GM19324 (cell line): Measurements from ENCODE around the gene SRRM2.

Source experiments
- ATAC-seq: cut with Tn5 transposase; IDR thresholded peaks from one replicate; pipeline ENCODE4 v1.9.1; 2021; ENCODE audit warnings: mild to moderate bottlenecking, moderate library complexity; ENCODE audit not compliant: unreplicated experiment, low FRiP score

The SRRM2 gene

DNA sequence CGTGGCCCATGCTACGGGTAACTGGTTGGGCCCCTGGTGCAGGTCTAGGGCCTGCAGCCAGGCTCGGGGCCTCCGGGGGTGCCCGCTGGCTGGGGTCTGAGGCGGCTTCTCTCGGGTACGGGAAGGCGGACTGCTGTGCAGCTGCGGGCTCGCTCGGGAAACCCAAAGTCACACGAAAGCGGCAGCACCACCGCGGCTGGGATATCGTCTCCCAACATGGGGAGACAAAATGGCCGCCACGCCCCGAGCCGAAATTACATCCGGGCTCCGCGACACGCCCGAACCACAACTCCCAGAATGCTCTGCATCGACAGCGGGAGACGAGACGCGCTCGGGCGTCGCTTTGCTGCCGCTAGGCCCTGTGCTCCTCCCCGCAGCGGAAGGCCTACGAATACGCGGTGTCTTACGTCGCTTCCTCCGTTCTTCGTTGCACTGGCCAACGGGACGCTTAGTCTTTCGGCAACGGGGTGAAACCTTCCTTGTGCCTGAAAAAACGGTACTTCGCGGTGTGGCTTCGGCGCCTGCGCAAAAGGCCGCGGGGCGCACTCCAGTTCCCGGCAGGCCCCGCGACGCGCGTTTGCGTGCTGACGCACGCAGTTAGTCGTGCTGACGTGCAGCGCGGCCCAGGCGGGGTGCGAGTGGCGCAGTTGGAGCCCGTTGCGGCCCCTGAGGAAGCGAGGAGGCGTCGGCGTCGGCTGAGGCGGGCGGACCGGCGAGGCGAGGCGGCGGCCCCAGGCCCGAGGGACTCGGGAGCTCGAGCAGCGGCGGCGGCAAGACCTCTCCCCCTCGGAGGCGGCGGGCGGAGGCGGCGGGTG lies at the start of gene SRRM2:
Gene SRRM2 (plus strand): TSS at position 604 of the 815 bp plus-strand sequence. CDS start 3,727 bp downstream, outside the sequence.
- peak; percentile 87 for ATAC-seq

DNA sequence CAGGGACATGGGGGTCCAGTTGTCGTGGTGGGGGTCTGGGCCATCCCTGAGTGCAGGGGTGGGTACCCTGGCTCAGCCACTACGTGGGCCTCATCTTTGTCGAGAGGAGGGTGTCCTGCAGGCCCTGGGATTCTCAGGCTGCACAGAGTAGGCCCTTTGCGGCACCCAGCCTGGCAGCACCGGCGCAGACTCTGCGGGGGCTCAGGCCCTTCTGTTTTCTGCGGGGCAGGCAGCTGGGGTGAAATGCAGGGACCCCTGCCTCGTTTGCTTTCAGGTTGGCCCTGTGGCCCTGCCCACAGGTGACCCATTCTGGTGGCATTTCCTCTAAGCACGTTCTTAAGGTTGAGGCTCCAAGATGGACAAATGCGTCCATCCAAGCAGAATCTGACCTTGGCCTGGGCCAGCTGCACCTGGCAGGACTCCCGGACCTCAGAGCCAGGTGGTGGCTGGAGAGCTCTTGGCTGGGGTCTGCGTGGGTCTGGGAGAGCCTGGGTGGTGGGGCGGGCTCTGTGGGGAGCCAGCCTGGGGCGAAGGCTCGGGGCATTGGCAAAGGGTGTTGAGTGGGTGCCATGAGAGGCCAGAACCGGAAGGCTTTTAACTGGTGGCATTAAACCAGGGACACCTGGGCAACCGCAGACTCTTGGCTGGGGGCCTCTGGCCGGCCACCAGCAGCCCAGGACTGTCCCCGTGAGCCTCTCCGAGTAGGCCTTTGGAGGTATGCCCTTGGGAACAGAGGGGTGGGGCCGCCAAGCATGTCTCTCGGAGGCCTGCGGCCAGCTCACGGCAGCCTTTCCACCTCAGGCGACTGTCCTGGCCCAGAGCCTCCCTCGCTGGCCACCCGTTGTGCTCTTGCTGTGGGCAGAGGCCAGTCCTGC lies 49.3 kb upstream of the SRRM2 start:
- ATAC-seq: no peak

DNA sequence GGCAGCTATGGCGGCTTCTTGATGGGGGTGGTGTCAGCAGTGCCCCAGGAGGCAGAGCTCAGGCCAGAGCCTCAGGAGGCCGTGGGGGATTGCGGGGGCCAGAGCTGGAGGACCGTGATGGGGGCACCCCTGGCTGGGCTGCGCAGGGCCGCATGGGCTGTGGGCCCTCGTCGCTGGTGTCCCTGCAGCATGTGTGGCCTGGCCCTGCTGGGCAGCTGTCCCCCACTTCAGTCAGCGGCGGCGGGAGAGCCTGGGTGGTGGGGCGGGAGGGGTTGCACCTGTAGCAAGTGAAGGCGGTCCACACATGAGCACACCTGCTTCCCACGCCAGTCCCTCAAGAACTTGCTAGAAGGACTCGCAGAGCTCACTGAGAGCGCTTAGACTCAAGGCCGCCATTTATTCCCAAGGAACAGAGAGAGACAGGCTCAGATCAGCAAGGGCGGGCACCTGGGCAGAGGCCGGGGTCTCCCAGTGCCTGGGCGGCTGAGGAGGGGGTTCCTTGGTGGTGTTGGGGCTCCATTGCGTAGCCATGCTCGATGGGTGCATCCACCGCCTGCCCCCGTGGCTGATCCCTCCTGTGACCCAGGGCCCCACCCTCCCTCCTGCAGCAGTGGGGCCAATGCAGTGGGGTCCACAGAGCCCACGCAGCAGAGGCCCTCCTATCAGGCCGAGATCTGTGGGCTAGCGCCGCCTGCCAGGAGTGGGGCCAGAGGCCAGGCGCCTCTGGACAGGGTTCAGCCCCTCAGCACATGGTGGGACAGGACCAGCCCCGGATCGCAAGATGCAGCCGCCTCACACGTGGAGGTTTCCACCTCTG lies 48.1 kb upstream of the SRRM2 start:
- no peak for ATAC-seq

DNA sequence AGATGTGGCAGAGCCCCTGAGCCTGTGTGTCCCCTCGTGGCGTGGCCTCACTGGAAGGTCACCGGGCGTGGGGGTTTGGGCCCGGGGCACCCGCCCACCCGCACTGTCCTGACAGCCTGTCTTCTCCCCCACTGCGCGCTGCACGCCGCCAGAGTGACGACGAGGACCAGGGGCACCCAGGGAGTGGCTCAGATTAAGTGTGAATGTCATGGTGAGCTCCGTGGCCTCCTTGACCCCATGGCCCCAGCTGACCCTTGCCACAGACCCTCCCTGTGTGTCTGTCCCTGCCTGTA lies 47.5 kb upstream of the SRRM2 start:
- ATAC-seq: no peak

DNA sequence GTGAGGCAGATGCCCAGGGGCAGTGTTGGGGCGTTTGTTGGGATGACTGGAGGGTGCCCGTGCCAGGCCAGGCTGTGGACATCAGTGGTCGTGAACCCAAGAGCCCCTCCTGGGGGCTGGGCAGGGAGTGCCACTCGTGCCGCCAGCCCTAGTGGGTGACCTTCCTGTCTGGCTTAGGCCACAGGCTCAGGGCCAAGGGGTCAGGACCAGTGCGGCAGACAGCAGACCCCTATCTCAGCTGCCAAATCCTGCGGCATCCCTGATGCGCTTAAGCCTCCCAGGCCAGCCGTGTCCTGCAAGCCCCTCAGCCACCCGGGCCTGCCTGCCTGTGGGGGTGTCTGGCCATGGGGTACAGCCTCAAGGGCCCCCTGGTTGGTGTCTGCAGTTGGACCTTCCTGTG lies 47.1 kb upstream of the SRRM2 start:
- ATAC-seq: no peak

DNA sequence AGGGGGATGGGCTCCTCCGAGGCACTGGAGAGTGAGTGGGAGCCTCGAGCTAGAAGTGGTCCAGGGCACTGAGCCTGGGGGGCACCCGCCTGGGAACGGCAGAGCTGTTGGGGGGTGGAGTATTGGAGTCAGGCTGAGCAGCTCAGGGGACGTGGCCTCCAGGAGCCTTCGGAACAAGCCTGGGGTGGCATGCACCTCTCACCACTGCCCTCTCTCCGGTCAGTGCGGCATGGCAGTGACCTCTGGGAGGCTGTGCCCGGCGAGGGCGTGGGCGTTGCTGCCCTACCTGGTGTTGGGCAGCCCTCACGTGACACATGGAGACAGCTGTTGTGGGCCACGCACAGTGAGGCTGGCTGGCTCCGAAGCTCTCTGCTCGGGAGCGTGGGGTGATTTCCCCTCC lies 46.4 kb upstream of the SRRM2 start:
- no peak for ATAC-seq

DNA sequence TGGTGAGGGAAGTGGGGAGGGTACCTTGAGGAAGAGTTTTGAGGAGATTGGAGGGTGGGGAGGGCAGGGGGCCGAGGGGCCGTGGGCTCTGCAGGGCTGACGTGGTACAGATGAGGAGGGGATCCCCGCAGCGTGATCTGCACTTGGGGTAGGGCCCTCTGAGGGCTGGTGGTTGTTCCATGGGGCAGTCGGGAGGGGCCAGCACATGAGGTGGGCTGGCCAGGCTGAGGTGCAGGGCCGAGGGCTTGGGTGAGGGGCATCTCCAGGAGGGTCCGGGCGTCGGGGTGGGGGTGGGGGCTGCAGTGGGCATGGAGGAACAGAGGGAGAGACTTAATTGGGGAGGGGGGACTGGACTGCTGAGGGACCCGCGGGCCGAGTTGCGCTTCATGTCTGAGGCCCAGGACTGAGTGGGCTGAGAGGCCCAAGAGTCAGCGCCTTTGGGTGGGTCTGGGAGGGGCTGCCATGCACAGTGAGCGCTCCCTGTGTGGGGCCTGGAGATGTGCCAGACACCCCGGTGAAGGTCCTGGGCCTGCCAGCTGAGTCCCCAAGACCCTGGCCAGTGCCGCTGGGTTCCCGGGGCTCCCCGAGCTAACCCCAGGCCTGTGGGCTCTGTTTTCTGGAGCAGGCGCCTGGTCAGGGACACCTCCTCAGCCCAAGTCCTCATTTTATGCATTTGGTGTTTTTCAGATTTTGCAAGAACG lies 45.7 kb upstream of the SRRM2 start:
- no peak for ATAC-seq

DNA sequence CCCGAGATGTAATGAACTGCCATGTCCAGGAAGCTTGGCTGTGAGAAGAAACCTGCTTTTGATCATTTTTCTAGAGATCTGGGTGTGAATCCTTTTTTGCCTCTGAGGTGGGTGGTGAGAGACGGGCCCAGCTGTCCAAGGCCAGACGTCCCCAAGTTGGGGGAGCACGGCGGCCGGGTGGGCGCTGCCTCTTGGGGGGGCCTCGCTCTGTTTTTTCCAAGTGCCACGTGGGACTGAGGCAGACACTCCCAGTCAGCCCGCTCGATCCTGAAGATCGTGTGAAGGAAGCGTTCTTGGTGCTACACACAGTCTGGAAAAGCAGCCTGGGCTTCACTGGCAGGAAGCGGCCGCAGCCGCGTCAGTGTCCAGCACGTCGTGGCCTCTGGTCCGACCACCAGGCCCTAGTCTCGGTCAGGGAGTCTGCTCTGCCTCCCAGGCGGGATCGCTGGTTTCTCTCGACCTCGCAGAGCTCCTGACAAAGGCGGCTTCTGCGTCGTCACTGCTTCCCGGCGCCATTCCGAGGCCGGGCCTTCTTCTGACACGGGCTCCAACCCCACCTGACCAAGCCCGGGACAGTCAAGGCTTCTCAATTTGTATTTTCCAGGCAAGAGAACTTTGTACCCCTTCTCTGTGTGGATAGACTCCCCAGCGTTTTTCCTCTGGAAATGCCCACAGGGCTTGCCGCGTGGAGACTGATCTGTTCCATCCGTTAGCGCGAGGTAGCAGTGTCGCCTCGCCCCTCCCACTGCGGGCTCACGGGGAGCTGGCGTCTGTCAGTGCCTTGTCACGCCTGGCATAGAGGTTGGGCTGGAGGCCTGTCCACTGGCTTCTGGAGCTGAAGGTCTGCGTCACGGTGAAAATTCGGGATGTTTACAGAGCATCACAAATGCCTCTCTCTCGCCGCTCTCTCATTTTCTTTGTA lies 44.8 kb upstream of the SRRM2 start:
- no peak for ATAC-seq

DNA sequence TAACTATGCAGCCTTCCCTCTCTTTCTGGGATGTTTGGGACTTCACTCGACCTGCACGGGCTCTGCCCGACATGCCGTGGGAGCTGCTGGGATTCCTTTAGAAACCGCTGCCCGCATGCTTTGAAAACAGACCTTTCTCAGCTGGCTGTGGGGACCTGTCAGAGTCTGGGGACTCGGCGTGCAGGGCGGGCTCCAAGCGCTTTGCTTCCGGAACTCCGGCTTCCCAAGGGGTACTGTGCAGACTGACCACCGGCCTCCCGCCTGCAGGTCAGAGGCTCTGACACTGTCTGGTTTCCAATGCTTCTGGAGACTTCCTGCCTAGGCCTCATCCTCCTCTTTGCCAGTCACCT lies 44.2 kb upstream of the SRRM2 start:
- no peak for ATAC-seq

DNA sequence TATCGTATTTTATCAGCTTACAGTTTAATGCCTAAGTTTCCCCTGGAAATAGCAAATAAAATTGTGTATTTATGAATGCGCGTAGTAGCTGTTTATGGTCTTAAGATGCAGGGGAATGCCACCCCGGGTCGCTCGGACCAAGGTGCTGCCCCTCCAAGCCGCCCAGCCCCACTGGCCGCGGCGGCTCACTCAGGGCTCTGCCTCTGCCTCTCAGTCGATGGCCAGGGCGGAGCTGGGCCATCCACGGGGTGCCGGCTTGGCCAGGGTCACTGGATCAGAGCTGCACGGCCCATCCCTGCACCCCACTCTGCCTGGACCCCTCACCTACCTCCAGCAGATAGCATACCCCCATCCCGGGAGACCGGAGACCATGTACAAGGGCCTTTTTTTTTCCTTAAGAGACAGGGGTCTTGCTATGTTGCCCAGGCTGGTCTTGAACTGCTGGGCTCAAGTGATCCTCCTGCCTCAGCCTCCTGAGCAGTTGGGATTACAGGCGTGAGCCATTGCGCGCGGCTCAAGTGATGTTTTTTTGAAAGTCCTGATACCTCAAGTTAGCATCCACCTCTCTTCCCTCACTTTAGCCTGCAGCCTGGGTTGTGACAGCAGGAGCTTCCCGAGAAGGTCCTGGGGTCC lies 43.4 kb upstream of the SRRM2 start:
- ATAC-seq: no peak

DNA sequence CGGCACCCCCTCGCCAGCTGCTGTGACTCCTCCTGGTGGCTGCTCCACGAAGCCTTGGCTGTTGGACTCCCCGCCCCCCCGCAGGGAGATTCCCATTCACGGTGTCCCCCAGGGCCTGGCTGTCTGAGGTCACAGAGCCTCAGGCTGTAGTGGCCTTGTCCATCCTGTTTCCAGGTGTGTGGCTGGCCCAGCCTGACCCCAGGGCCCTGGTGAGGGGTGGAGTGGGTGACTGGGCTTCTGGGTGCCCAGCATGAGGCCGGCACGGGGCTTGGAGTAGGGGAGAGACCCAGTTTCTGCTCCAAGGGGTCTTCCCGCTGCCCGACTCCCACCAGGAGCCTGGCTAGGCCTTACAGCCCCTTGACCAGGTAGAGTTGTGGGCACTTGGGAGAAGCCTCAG lies 42.9 kb upstream of the SRRM2 start:
- ATAC-seq: no peak

DNA sequence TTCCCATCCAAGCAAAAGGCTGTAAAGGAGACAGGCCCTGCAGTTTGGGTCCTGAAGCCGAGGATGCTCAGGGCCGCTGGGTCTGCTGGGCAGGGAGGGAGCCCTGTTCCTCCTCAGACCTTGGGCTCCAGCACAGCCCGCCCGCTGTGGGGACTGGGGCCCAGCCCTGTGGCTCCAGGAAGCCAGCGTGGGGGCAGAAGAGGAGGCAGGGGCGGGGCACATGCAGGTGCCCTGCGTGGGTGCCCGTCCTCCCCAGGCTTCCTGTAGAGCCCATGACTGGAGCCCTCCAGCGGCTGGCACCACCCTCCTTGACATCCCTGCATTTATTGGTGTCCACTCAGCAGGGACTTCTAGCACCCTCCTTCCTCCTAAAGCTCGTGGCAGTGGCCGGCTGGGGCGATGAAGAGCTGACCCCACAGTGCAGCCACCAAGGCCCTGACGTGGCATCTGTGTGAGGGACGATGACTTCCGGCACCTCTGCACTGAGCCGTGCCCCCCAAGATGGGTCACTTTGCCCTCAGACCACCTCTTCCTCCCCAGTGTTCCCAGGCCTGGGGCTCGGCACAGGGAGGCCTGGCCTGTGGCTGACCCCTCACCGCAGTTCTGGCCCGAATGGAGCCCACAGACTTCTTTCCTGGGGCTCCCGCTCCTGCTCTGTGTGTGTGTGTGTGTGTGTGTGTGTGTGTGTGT lies 42.3 kb upstream of the SRRM2 start:
- no peak for ATAC-seq

DNA sequence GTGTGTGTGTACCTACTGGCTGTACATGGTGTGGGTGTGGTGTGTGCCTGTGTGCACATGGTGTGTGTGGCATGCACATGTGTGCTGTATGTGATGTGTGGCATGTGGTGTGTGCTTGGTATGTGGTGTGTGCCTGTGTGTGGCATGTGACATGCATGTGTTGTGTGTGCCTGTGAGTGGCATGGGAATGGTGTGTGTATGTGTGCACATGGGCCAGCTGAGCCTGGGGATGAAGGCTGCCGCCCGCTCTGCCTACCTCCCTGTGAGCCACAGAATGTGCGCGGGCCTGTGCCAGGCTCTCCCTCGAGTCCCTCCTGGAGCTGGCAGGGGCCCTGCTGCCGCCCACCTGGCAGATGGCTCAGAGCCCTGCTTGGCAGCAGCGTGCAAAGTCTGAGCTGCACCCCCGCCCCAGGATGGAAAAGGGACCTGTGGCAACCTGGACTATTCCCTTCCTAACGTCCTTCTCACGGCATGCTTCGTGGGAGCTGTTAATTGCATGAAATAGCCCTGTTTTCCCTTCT lies 41.7 kb upstream of the SRRM2 start:
- ATAC-seq: no peak

DNA sequence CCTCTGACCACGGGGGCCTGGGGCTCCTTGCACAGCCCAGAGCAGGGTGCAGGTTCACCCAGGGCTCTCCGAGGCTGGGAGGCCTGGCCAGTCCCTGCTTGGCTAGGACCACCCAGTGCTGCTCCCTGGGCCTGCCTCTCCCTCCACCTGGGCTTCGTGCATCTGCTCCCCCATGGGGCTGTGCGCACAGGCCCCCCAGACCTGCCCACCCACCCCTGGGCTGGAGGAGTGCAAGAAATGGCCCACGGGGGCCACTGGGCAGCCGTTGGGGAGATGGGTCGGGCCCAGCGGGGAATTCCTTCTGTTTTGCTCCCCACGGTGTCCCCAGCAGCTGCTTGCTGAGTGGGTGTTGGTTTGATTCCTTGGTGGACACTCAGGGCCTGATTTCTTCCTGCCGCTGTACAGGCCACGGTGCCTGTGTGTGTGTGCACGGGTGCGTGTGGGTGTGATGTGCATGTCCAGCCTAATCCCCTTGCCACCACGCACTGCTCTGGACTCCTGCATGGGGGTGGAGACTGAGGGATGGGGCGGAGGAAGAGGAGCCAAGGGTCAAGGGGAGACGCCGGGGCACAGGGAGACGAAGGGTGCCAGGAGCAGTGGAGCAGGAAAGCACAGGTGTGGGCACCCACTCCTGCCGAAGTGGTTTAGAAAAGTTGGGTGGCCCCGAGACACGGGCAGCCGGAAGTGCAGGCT lies 40.9 kb upstream of the SRRM2 start:
- no peak for ATAC-seq

DNA sequence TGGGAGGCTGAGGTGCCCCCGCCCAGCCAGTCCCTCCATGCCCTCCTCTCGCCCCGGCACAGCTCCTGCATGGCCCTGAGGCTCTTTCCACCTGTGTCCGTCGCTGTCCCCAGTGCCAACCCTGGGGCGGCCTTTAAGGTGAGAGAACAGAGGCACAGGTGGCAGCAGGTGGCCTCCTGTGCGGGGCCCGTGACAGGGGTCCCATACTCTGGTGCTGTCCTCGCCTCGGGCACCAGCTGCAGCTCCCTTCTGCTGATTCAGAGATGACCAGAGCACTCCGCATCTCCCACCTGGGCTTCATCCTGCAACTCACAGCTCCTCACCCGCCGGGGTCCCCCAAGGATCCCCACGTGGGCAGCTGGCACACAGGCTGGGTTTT lies 40.4 kb upstream of the SRRM2 start:
- no peak for ATAC-seq

DNA sequence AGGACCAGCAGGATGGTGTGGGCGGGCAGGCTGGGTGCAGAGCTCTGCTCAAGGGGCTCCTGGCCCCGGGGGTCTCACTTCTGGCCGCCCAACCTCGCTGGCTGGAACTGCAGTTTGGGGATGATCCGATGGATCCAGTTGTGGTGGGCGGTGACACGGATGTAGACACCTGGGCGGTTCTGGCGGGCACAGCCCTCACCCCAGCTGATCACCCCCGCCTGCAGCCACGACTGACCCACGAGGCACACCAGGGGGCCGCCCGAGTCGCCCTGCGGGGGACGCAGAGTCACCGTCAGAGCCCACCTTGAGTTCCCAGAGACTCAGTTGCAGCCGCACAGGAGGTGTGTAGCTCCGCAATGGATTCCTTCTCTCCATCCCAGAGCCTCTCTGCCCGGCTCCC lies 39.9 kb upstream of the SRRM2 start:
- ATAC-seq: no peak

DNA sequence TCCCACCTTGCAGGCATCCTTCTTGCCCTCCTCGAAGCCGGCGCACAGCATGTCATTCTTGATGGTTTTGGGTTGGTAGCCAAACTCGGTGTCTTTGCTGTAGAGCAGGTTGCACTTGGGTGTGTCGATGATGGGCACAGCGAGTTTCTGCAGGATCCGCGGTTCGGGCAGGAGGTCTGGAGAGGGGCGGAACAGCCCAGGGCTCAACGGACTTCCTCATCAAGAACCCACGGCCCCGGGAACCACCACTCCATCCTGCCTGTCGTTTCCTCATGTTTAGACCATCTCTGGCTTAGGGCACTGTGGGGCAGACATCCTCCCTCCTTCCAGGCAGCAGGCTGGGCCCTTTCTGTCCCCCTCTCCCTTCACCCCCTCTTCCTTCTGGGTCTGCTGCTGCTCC lies 38.9 kb upstream of the SRRM2 start:
- no peak for ATAC-seq
